GM18867 (cell line): Measurements from ENCODE around the gene UBALD1.

Source experiments
- ATAC-seq: cut with Tn5 transposase; IDR thresholded peaks from one replicate; pipeline ENCODE4 v1.9.1; 2021; ENCODE audit warnings: mild to moderate bottlenecking, moderate library complexity; ENCODE audit not compliant: unreplicated experiment

The UBALD1 gene

GRCh38 chr16:4616047-4616811 lies 1.5 kb upstream of the UBALD1 start:
- peak; percentile 70 for ATAC-seq

- no peak for ATAC-seq
Observed at GRCh38 chr16:4615384-4616046, 827 bp upstream of the UBALD1 start.

- no peak for ATAC-seq
Observed at GRCh38 chr16:4613636-4614570, 785 bp downstream of the UBALD1 start.

GRCh38 chr16:4612977-4613635 lies 1.6 kb downstream of the UBALD1 start:
- ATAC-seq = no peak

- ATAC-seq = no peak
Observed at GRCh38 chr16:4612474-4612931, 2.2 kb downstream of the UBALD1 start.

GRCh38 chr16:4611337-4612021 lies 3.2 kb downstream of the UBALD1 start:
- ATAC-seq = no peak

GRCh38 chr16:4610011-4611005 lies 4.4 kb downstream of the UBALD1 start:
- ATAC-seq = no peak

GRCh38 chr16:4609200-4610010 lies 5.3 kb downstream of the UBALD1 start:
- ATAC-seq = no peak

- ATAC-seq = no peak
Observed at GRCh38 chr16:4608704-4608980, 6.0 kb downstream of the UBALD1 start.

- ATAC-seq = no peak
Observed at GRCh38 chr16:4607841-4608703, 6.6 kb downstream of the UBALD1 start.

- no peak for ATAC-seq
Observed at GRCh38 chr16:4606354-4606753, 8.3 kb downstream of the UBALD1 start.

- no peak for ATAC-seq
Observed at GRCh38 chr16:4604401-4604800, 10.3 kb downstream of the UBALD1 start.

- ATAC-seq = no peak
Observed at GRCh38 chr16:4603624-4604170, 11.0 kb downstream of the UBALD1 start.

GRCh38 chr16:4602331-4602730 lies 12.4 kb downstream of the UBALD1 start:
- no peak for ATAC-seq

GRCh38 chr16:4601864-4602186 lies 12.9 kb downstream of the UBALD1 start:
- no peak for ATAC-seq

GRCh38 chr16:4601036-4601863 lies 13.4 kb downstream of the UBALD1 start:
- no peak for ATAC-seq
